ENCODE data around the gene CNGB1.
"Not testable (repeated sequence)": the region's sequence is repeated elsewhere in the genome, so short reads cannot be mapped to it uniquely, and the experiment has no call there.

CNGB1 gene

DNA sequence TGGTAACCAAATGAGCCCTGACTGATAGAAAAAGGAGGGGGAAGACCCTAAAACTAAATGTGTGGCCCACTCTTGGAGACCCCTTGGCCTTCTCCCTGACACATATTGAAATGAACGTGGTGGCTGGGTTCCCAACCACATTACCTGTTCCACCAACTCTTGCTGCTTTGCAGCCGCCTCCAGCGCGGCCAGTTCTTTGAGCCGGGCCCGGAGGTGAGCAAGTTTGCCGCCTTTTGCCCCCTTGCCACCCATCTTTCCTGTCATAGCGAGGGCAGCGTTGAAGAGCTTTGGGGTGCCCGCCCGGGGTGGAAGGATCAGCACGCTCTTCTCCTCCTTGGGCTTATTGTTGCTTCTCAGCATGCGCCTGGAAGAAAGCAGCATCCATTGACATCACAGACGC, 83.2 kb downstream of the CNGB1 start:
- no peak for DNase-seq (ENCODE audit: low read depth in 2 of 2)

DNA sequence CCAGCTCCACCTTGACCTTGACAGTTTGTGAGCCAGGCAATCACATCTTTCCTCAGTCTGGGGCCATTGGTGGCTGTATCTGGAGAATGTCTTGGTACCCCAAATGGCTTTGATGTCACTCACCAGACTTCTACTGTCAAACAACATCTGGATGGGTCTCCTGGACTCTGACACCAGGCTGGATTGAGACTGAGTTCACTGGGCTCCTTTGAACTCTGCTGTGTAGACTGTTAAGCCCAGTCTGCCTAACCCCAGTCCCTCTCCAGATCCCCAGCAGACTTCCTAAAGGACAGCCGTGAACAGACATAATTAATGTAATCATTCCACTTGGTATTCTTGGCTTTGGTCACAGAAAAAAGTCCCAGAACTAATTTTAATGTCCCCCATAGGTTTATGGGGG, 84.5 kb downstream of the CNGB1 start:
- DNase-seq (ENCODE audit: low read depth in 2 of 2) = no peak

DNA sequence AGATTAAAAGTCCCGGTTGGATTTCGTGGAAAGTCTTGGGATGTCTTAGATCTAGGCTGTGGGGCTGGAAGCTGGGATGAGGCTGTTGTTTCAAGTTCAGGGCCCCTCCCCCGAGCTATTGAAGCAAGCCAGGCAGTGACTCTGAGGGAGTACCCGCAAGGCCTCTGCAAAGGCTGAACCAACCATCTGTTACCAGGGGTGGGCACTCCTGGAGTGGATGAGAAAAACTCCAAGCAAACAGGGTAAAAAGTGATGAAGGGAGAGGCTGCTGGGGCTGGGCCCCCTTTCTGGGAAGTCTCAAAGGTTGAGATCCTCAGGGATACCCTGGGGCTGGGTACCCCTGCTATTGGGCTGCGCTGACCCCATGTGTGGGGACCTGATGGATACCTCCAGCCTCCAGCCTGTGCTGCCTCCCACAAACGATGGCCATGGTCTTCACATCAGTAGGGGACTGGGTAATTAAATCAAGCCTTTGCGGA, 86.2 kb downstream of the CNGB1 start:
- DNase-seq (ENCODE audit: low read depth in 2 of 2) = no peak

DNA sequence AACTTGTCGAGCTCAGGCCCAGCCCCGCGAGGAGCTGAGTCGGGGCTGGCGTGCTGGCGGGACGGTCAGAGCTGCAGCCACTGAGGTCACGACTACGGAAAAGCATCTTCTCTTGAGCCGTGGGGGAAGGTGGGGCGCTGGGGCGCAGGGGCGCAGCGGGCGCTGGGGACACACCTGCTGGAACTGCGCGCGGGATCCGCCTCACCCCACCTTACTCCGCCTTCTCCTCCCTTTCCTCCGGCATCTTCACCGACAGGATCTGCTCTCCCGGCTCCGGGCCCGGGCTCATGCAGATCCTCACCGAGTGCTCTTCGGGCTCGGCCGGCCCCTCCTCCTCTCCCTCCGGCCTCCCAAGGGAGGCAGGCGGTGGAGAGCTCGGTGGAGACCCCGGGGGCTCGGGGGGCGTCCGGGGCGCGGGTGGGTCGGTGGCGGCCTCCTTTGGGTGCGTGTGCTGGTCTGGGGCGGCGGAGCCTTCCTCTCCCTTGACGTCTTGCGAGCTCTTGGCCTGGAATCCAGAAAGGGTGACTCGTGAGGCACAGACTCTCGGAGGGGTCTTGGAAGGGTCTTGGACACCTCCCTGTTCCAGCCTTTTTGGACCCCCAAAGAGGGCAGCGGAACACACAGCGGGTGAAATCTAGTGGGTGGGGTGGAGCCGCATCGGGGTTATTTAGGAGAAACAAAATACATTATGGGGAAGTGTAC, 86.8 kb downstream of the CNGB1 start:
- no peak for DNase-seq (ENCODE audit: low read depth in 2 of 2)

DNA sequence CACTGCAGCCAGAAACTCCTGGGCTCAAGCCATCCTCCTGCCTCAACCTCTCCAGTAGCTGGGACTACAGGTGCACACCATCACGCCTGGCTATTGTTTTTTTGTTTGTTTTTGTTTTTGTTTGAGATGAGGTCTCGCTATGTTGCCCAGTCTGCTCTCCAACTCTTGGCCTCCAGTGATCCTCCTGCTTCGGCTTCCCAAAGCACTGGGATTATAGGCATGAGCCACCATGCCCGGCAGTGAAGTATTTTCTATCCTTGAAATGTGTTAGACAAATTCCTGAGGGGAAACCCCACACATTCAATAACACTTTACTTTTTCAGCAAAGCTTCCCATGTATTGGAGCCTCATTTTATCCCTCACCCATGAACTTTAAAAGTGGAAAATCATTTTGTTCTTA, 87.4 kb downstream of the CNGB1 start:
- no peak for DNase-seq (ENCODE audit: low read depth in 2 of 2)

DNA sequence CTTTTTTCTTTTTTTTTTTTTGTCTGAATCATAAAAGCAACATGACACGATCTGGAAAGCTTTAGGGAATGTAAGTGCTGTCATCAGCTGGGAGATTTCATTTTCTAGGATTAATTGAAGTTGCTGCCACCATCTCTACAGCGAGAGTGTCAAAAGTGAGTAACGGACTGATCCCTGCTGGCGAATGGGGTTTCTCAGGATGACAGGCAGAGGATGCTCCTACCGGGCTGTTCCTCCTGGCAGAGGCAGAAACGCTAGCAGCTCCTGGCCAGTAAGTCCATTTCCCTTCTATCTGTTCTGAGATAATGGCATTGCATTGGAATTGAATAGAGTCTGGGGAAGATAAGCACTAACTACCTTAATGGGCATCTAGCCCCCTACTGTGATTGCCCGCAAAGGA, 88.1 kb downstream of the CNGB1 start:
- no peak for DNase-seq (ENCODE audit: low read depth in 2 of 2)

DNA sequence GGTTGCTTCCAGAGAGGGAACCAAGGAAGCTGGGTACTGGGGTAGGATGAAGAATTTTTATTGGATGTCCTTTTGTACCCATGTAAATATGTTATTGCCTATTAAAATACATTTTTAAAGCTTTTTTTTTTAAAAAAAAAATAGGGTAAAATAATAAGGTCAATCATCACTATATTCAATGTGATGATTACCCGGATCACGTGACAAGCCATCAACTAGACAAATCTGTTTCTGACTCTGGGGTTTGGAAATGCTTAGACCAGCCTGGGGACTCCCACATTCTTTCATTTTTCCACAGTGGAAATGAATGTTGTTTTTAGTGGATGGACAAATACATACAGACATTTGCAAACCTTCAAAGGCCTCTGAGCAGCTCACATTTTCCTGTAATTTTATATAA, 88.7 kb downstream of the CNGB1 start:
- DNase-seq (ENCODE audit: low read depth in 2 of 2) = no peak

DNA sequence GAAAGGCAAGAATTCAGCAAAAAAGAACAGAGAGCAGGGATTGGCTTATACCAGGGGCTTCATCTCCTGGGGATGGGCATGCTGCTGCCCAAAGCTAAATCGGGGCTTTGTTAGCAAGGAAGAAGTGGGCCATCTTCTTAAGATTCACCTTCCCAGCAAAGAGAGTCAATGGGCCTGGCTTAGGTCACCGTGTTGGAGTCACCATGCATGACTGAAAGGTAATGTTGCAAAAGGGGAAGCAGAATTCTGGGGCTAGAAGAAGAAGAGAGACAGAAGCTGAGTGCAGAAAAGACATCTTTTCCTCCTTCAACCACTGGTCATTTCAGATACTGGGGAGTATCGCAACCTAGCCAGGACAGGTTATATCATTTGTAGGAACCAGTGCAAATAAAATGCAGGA, 92.3 kb downstream of the CNGB1 start:
- no peak for DNase-seq (ENCODE audit: low read depth in 2 of 2)

DNA sequence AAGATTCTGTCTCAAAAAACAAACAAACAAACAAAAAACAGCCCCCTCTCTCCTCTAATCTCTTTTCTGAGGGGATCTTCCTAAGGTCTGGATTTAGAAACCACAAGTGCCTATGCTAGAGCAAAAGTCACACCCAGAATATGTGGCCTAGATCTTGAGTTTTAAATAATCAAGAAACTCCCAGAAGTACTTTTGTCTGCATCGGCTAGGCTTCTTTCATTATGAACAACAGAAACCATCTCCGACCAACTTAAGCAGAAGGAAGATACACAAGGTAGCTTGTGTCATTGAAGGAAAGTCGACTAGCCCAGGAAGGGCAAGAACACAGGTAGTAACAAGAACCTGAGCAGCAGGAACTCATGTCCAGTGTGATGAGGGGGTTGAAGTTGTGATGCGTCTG, 94.7 kb downstream of the CNGB1 start:
- DNase-seq (ENCODE audit: low read depth in 2 of 2) = no peak

DNA sequence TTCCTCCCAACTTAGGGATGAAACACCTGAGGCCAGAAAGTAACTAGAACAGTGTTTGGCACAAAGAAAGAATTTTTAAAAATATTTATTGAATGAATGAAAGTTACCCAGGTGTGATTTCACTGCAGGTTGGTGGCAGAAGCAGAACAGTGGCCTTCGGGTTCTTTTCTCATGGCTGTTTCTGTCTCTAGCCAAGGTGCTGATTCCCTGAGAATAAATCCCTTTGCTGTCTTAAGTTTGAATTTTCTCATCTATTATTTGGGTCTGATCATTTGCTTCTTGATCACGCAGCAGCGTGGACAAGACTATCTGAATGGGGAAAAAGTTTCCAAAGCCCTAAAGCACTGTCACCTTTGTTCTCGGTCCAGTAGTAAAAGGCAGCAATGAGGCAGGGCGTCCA, 95.6 kb downstream of the CNGB1 start:
- DNase-seq (ENCODE audit: low read depth in 2 of 2) = no peak

DNA sequence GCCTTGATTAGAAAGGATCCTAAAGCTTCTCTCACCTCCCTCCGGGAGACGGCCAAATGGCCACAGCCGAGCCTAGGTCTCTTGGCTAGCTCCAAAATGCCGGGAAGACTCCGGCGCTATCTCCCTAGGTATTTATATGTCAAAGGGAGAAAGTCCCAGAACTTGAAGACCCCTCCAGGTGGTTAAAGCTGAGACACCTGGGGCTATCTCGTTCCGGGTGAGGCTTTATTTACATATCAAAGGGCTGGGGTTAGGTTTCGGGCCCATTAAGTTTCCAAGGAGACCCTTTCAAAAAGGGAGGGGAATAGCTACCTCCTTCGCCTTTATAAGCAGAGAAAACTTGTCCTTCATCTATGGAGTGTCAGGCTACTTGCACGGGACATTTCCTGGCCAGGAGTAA, 97.7 kb downstream of the CNGB1 start:
- no peak for DNase-seq (ENCODE audit: low read depth in 2 of 2)

DNA sequence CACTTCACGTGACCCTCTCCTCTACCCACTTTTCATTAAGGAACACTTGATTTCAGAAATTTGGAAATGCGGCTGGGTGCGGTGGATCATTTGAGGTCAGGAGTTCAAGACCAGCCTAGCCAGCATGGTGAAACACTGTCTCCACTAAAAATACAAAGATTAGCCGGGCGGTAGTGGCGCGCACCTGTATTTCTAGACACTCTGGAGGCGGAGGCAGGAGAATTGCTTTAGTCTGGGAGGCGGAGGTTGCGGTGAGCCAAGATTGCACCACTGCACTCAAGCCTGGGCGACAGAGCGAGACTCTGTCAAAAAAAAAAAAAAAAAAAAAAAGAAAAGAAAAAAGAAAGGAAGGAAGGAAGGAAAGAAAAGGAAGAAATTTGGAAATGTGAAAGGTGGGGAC, 98.2 kb downstream of the CNGB1 start:
- not testable (repeated sequence) for DNase-seq (ENCODE audit: low read depth in 2 of 2)

DNA sequence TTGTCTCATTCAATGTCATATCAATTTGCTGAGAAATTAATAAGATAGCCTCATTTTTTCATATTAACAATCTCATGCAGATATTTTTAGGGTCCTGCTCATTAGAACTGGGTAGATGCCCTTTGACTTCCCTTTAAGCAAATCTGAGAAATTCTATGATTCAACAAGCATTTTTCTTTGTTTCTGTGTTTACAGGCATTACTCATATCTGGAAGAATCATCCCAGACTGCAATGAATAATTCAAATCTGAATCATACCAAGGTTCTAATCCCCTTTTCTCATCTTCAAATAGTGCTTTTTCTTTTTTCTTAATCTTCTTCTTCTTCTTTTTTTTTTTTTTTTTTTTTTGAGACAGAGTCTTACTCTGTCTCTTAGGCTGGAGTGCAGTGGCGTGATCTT, 99.5 kb downstream of the CNGB1 start:
- no peak for DNase-seq (ENCODE audit: low read depth in 2 of 2)

DNA sequence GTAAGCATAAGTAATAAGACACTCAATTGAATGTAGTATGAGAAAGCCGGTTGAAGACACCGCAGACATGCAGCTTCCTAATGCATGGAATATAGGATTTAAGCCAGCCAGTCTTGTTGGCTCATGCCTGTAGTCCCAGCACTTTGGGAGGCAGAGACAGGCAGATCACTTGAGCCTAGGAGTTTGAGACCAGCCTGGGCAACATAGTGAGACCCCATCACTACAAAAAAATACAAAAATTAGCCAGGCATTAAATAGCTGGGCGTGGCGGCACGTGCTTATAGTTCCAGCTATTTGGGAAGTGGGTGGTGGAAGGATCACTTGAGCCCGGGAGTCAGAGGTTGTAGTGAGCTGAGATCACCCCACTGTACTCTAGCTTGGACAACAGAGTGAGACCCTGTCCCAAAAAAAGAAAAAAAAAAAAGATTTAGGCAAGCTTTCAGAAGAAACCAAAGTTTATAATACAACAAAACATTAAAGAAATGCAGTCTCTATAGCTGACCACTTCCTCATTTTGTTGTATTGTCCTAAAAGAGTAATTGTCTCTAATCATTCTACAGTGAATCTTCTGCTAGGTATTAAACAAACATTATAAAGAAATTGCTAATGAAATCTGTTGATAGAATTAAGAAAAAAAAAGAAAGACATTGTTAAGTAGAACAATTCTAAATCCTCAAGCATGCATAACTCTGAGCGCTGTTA, 100.0 kb downstream of the CNGB1 start:
- no peak for DNase-seq (ENCODE audit: low read depth in 2 of 2)

DNA sequence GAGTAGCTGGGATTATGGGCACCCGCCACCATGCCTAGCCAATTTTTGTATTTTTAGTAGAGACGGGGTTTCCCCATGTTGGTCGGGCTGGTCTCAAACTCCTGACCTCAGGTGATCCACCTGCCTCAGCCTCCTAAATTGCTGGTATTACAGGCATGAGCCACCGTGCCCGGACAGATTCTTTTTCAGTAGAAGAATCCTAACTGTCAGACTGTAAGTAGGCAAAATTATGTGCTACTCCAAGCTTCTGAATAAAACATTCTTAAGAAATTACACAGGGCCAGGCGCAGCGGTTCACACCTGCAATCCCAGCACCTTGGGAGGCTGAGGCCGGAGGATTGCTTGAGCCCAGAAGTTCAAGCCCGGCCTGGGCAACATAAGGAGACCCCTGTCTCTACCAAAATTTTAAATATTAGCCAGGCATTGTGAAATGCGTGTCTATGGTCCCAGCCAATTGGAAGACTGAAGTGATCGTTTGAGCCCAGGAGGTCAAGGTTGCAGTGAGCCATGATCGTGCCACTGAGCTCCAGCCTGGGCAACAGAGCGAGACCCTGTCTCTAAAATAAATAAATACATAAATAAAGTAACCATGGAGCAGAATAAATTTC, 101.9 kb downstream of the CNGB1 start:
- DNase-seq (ENCODE audit: low read depth in 2 of 2) = no peak

DNA sequence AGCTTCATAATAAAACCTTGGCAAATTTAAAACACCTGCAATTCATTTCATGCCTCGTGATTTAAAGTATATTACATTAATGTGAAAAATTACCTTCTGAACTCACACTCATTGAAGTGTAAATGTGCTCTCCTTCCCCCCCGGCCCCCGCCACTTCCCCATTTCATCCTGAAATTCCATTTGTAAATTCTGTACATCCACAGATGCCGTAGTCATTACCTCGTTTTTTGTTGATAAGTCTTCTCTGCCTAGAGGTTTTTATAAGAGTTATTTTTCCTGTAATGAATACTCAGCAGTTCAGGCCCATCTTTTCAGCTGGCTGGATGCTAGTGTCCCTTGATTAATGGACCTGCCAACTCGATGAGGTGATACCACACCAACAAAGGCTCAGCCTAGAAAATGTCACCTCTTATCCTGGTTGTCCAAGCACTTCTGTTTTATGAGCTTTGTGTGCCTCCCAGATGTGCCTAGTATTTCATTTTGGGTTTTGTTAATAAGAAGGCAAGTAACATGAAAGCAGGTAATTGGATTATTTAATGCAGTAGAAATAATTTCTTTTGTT, 103.8 kb downstream of the CNGB1 start:
- DNase-seq (ENCODE audit: low read depth in 2 of 2) = no peak

DNA sequence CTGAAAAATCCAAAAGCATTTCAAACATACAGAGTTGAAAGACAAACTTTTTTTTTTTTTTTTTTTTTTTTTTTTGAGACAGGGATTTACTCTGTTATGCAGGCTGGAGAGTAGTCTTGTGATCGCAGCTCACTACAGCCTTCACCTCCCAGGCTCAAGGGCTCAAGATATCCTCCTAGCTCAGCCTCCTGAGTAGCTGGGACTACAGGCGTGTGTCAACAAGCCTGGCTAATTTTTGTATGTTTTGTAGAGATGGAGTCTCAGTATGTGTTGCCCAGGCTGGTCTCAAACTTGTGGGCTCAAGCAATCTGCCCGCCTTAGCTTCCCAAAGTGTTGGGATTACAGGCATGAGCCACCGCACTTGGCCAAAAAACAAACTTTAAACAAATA, 104.4 kb downstream of the CNGB1 start:
- DNase-seq (ENCODE audit: low read depth in 2 of 2) = no peak

DNA sequence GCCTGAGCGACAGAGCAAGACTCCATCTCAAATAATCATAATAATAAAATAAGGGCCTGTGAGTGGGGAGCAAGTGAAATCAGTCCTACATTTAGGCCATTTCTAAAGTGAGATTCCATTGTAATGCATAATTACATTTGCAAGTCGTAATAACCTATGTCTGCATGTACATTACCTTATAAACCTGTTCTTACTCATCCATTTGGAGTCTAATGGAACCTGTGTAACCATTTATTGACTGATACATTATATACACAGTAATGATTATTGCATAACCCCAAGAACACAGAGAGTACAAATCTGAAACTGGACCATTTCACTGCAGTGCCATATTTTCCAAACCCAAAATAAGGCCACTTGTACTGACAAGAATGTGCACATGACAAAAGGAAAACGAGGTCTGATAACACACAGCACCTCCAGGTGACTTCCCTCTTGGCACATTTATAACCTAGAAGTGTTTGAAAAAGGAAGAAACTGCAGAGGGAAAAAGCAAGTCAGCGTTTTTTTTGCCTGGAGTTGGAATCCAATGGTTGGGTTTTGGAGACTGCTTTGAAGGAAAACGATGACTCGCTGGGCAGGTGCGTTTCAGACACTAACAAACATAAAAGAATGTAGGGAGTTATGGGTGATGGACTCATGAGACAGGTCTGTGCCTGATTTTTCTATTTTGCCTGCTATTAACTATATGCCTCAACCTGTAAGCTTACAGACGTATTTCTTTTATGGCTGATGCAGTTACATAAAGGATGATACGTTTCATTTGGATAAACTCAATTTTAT, 105.0 kb downstream of the CNGB1 start:
- no peak for DNase-seq (ENCODE audit: low read depth in 2 of 2)

DNA sequence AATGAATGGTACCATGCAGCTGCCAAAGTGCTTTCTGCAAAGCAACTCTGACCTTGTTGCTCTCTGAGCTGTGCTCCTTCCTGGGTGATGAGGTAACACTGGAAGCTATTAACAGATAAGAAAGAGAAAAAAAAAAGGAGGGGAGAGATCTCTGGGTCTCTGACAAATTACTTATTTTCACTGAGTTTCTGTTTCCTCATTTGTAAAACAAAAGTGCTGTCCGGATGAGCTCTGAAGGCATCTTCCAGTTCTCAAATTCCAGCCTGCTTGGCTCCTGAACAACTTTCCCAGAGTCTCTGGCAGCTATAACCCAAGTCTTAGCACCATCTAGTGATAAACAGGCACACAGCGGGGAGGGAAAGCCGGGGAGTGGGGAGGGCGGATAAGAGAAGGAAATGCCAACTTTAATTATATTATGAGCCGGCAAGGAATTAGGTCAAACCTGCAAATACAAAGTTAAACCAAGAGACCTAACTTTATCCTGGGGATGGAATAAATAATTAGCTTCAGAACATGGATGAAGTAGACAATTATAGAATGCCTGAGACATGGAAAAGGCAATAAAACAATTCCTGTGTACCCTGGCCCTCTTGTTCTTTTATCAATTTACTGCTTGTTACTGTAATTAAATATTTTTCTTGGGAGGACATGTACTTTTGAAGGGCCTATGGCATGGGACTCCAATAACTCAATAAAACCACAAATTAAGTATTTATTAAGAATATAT, 107.3 kb downstream of the CNGB1 start:
- DNase-seq (ENCODE audit: low read depth in 2 of 2) = no peak

DNA sequence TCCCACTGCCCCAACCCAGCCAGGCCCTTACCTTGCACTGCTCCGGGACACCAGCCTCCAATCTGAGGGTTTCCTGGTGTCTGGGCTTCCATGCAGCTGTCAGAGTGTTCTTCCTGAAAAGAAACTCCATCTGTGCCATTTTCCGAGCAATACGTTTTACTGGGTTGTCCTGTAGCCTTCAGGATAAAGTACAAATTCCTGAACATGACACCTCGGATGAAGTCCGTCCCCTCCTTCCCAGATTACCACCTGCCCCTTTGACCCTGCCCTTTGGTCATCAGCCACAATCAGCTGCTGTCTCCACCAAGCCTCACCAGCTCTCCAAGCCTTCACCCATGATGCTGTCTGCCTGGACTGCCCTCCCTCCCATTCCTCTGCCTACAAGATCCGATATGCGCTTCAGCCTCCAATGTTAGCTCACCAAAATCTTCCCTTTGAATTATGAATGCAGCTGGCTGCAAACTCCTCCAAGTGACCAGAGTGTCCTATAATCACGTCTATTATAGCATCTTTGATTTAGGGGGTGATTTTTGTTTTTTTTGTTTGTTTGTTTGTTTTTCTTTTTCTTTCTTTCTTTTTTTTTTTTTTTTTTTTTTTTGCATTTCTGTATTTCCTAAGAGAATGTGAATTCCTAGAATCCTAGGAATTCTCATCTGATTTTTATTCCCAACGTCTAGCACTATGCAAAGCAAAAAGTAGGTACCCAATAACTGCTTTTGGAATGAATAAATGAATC, 108.1 kb downstream of the CNGB1 start:
- no peak for DNase-seq (ENCODE audit: low read depth in 2 of 2)

DNA sequence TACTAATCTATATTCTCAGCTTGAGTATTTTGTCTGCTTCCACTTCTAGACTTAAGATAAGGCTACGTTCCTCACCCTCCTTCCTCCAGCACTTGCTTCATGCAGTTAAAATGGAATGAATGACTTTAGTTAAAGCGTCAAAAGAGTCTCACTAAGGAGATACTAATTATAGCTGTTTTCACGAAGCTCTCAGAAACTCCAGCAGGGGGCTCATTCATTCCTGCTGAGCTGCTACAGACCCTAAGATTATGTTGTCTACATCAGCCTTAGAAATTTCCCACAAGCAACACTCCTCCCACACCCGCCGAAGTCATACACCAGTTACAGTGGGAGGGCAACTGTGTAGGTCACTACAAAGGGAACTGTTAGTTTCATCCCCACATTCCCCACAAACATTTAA, 111.6 kb downstream of the CNGB1 start:
- no peak for DNase-seq (ENCODE audit: low read depth in 2 of 2)
